NCI-H2107 treated with DMSO at 0.1 percent for 48 hours (cell line): ENCODE measurements around the gene ETHE1.

ENCODE experiments used
- DNase-seq: peaks from one replicate; lab custom pipeline; 2025; ENCODE audit not compliant: unreplicated experiment; lab: John Stamatoyannopoulos, UW

ETHE1 gene

DNA sequence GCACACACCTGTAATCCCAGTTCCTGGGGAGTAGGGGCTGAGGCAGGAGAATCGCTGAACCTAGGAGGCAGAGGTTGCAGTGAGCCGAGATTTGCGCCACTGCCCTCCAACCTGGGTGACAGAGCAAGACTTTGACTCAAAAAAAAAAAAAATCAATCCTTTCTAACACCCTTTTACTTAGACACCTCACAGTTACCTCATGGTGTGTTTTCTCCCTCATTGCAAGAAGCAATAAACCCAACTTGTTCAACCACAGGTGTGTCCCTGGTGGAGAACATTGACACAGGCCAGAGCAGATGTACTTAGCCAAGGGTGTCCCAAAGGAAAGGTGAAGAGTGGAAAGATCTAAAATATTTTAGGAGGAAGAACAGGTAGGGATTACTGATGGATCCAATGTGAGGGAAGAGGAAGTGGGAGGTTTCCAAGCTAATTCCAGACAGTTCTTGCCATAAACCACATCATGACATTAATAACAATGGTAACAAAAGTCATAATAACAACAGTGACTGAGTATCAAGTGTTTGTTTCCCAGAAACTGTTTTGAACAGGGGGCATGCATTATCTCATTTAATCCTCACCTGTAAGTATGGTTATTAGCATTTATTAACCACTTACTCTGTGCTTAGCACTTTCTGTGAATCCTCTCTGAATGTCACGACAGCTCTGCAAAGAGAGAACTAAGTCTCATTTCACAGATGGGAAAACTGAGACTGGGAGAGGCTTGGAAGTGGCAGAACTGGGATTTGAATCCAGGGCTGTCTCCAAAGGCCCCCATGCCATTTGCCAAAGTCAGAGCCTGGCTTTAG, 58.4 kb downstream of the ETHE1 start:
- DNase-seq = no peak

GRCh38 chr19:43467730-43468129, 59.3 kb downstream of the ETHE1 start:
- no peak for DNase-seq

DNA sequence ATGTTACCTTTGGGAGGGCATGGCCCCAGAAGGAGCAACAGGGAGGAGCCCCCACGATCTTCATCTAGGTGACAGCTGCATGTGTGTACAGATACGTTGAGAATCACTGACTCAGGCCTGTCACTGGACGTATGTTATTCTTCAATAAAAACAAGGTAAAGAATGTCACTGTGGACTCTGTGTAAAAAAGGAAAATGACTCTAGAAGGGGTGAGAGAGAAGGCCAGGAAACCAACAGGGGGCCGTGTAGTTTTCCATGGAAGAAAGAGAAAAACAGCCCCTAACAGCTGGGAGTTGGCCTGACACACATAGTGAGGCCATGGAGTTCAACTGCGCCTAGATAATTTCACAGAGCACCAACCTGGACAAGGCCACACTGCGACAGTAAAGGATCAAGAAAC, 59.7 kb downstream of the ETHE1 start:
- DNase-seq = no peak

DNA sequence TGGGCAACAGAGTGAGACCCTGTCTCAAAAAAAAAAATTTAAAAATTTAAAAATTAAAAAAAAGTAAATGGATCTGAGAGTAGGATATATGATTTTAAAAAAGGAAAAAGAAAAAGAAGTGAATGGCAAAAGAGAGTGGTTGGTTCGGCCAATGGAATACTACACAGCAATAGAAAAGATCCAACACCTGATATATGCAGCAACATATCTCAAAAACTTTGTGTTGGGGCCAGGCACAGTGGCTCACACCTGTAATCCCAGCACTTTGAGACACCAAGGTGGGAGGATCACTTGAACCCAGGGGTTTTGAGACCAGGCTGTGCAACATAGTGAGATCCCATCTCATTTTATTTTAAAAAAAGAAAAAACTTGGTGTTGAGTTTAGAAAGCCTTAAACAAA, 60.2 kb downstream of the ETHE1 start:
- DNase-seq = no peak

DNA sequence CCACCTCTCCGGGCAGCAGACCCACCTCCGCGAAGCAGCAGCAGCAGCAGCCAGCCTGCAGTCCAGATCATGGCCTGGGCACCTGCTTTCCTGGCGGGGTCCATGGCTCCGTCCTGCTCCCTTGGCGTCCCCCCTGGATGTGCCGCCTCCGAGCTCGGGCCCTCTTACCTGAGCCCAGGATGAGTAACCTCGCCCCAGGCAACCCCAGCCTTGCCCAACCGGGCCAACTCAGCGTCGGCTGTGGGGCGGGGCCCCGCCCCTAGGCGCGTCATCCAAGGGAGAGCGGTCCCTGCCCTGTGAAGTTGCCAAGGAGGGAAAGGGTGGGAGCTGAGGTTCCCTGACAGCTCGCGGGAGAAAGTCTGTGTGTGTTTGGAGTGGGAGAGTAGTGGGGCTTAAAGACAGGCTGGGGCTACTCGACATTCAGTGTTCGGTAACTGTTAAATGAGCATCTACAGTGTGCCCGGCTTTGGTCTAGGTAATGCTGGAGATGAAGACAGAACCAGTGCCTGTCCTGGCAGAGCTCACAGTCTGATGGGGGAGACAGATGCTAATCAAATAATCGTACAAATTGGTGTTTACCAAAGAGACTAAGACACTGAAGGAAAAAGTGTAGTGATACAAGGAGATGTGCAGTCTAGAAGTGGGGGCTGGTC, 61.4 kb downstream of the ETHE1 start, which contains the start of gene LYPD3:
Gene LYPD3 (minus strand): TSS at position 141 of the 653 bp plus-strand sequence. CDS start 37 bp downstream, at position 104.
- no peak for DNase-seq

- DNase-seq = no peak
Observed at GRCh38 chr19:43464134-43464775, 62.7 kb downstream of the ETHE1 start.

DNA sequence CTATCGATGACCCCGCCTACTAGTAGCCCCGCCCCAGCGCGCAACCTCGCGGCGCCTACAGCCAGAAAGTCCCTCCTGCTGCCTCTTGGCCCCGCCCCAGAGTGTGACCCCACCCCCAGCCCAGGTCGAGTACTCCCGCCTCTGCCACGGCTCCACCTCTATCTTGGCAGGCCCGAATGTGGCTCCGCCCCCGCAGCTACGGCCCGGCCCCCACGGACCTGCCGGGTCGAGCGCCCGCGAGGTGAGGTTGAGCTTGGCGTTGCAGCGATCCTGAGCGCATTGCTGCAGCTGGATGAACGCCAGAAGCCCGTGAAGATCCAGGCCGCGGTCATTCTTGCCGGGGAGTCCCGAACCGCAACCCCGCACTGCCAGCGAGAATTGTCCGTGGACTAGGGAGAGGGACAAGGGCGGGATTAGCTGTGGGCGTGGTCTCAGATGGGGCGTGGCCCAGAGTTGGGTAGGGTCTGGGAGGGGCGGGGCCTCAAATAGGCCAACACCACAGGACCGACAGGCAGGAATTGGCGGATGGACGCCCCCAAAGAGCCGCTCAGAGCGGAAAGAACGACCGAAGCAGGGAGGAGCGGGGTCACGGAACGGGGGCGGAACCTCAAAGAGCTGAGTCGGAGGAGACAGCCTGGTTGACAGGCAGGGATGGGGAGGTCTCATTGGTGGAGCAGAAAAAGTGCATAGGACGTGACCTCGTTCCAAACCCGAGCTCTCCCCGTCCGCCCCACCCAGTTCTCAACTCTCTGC, 63.4 kb downstream of the ETHE1 start:
- peak; percentile 17 for DNase-seq

- DNase-seq = no peak
Observed at GRCh38 chr19:43462785-43463380, 64.1 kb downstream of the ETHE1 start.

DNA sequence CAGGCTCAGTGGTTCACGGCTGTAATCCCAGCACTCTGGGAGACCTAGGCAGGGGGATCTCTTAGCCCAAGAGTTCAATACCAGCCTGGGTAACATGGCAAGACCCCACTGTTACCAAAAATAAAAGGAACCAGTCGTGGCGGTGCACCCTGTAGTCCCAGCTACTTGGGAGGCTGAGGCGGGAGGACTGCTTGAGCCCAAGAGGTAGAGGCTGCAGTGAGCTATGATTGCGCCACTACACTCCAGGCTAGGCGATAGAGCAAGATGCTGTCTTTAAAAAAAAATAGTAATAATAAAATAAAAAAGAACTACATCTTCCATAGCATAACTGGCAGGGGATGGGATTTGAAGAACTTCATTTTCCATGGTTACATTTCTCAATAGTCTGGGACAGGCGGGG, 64.6 kb downstream of the ETHE1 start:
- no peak for DNase-seq

- DNase-seq = no peak
Observed at GRCh38 chr19:43461303-43461702, 65.7 kb downstream of the ETHE1 start.

DNA sequence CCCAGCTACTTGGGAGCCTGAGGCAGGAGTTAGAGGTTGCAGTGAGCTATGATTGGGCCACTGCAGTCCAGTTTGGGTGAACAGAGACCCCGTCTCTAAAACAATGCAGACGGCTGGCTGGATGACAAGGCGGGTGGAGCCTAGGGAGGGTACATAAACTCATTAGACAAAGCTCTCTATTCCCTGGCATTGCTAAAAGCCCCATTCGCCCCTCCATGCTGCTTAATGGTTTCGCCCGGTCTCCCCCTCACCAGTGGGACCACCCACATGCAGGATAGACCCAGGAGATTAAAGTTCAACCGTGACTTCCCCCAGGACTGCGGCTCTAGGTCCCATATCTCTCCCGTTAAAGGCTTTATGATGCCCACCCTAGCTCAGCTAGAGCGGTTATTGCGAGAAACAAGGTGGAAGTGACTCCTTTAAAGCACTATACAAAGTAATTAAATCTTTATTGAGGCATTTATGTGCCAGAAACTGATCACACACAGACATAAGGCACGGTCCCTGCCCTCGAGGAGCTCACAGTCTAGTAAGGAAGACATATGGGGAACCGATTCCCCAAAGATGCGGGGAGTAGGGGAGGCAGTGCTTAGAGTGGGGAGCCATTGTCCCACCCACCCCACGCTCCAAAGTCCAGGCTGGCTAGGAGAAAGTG, 66.5 kb downstream of the ETHE1 start:
- DNase-seq = no peak

GRCh38 chr19:43457809-43458208, 69.2 kb downstream of the ETHE1 start:
- no peak for DNase-seq
